Stomach (tissue), 9 donors: ENCODE data around the gene BRAF. TPM values are rescaled to one million over a fixed set of nuclear protein-coding genes. Genes with fewer than 3 reads are reported as not detected.

Experiments
- DNase-seq, 2 donors: peaks; one replicate each; pipeline versions ENCODE4 v3.0.0 to v3.0.0-alpha.2; 2013 to 2019
- H3K27ac ChIP-seq, 5 donors: fragments of 200-600 bp in 4 of 5; sonication (generic) in 4 of 5; one replicate each; pipeline ENCODE4 v1.5.1; 2013 to 2019; ENCODE audit warnings: mild to moderate bottlenecking in 1 of 5, moderate library complexity in 1 of 5
- H3K27me3 ChIP-seq, 3 donors: fragments of 200-600 bp; sonication (generic); one replicate each; pipeline ENCODE4 v1.5.1; 2017 to 2019; ENCODE audit warnings: mixed run types in 1 of 3
- H3K36me3 ChIP-seq, 4 donors: fragments of 200-600 bp; sonication (generic); 1 replicate in 3 of 4; 2 replicates in 1 of 4; pipeline ENCODE4 v1.5.1; 2016 to 2019
- H3K4me1 ChIP-seq, 4 donors: fragments of 200-600 bp; sonication (generic); one replicate each; pipeline ENCODE4 v1.5.1; 2016 to 2019
- H3K4me3 ChIP-seq, 4 donors: fragments of 200-600 bp; sonication (generic) in 3 of 4; one replicate each; pipeline ENCODE4 v1.5.1; 2016 to 2019; ENCODE audit warnings: mild to moderate bottlenecking in 1 of 4
- H3K9me3 ChIP-seq, 4 donors: fragments of 200-600 bp; sonication (generic); one replicate each; pipeline ENCODE4 v1.5.1; 2016 to 2019
- EP300 ChIP-seq: sonication (generic); formaldehyde crosslinking; IDR thresholded peaks from one replicate; pipeline ENCODE4 v1.6.1; 2017; ENCODE audit warnings: antibody characterized with exemption
- POLR2A ChIP-seq, 4 donors: fragments of 450-650 bp; IDR thresholded peaks; one replicate each; pipeline ENCODE4 v1.6.1; 2016; ENCODE audit warnings: antibody characterized with exemption in 4 of 4, control low read depth in 2 of 4, mild to moderate bottlenecking in 1 of 4, moderate library complexity in 1 of 4
- POLR2AphosphoS5 ChIP-seq, 3 donors: sonication (generic); formaldehyde crosslinking; IDR thresholded peaks; one replicate each; pipeline ENCODE4 v1.6.1; 2016; ENCODE audit warnings: antibody characterized with exemption in 3 of 3
- WGBS, 5 donors: extraction: QIAGEN DNeasy Blood & Tissue Kit in 3 of 5; methylation state at CpG; one replicate each; pipeline versions ENCODE4 v1.1.5 to v1.1.7; 2013 to 2018; 5-methylcytosine and 5-hydroxymethylcytosine counted together
- intact Hi-C: fragments of 100-400 bp; cut with DNase I; formaldehyde crosslinking; loops from one replicate; pipeline ENCODE4 v1.15.1; 2023; ENCODE audit warnings: low total_unique reads
- polyA plus RNA-seq, 3 donors: library from polyadenylated mRNA; stranded (reverse); fragments of 200-250 nt; gene quantifications; one replicate each; pipeline ENCODE4 v1.2.3, GENCODE V29; 2013
- total RNA-seq, 5 donors: library from RNA; depleted of rRNA; stranded (reverse); fragments of >200 nt; gene quantifications; one replicate each; pipeline versions ENCODE4 v1.1.0 to v1.2.3, GENCODE V29; 2014 to 2016
- TF ChIP-seq, protein P1 (sequence below), 7 experiments: fragments of 450-650 bp in 4 of 7; fragments of 200-600 bp in 3 of 7; sonication (generic) in 3 of 7; IDR thresholded peaks; one replicate each; pipeline ENCODE4 v1.5.1; 2016 to 2019; ENCODE audit warnings: antibody characterized with exemption in 7 of 7, control low read depth in 2 of 7, mild to moderate bottlenecking in 1 of 7
- donor health status: healthy with polysubstance abuse.
- donor health status: Bipolar disorder and iron deficiency.
- donor health status: healthy.

BRAF gene
- total and polyA plus RNA-seq, 8 donors: 3.9 to 105 (median 33.3) TPM

DNA sequence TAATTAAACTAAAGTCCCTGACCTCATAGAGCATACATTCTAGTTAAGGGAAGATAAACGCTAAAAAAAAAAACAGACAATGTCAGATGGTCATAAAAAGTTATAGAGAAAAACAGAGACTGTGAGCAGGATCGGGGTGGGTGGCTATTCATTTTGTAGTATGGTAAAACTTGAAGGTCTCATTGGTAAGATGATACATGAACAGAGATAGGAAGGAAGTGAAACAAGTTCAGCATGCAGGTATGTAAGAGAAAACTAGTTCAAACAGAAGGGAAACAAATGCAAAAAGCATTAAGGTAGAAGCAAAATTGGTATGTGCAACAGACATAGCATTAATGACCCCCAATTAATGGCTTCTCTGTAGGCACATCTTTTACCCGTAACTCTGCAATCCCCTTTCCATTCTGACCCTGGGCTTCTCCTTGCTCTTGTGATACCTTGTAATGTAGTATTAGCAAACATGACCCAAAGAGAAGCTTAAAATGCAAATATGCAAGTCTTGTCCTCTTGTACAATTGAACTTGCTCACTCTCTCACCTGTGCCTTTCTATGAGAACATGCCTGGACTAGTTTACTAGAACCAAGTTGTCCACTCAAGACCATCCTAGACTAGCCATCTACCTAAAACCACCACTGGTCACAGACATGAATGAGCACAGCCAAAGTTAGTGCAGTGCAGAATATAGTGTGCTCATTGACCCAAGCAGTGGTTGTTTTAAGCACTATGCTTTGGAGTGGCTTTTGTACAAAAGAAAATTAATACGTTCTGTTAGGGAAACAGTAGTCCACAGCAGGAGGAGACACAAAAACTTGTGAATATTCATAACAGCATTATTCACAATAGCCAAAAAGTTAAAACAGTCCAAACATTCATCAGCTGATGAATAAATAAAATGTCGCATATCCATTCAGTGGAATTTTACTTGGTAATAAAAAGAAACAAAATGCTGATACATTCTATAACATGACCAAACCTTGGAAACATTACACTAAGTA, 57.0 kb downstream of the BRAF start:
- peaks cover 0 to 24% (median 14%) of the 10 kb centered on the region in 4 donors for H3K4me1 ChIP-seq
- no peak for TF ChIP-seq POLR2AphosphoS5 (IDR thresholded peaks at IDR 0.05)
- no peak for TF ChIP-seq POLR2A (IDR thresholded peaks at IDR 0.05)
- TF ChIP-seq, protein P1, sequence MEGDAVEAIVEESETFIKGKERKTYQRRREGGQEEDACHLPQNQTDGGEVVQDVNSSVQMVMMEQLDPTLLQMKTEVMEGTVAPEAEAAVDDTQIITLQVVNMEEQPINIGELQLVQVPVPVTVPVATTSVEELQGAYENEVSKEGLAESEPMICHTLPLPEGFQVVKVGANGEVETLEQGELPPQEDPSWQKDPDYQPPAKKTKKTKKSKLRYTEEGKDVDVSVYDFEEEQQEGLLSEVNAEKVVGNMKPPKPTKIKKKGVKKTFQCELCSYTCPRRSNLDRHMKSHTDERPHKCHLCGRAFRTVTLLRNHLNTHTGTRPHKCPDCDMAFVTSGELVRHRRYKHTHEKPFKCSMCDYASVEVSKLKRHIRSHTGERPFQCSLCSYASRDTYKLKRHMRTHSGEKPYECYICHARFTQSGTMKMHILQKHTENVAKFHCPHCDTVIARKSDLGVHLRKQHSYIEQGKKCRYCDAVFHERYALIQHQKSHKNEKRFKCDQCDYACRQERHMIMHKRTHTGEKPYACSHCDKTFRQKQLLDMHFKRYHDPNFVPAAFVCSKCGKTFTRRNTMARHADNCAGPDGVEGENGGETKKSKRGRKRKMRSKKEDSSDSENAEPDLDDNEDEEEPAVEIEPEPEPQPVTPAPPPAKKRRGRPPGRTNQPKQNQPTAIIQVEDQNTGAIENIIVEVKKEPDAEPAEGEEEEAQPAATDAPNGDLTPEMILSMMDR (IDR thresholded peaks at IDR 0.05): no peak
- TF ChIP-seq EP300: no peak
- intact Hi-C loops: no loop called here
- no peak overlapping the region for H3K4me3 ChIP-seq
- H3K9me3 ChIP-seq: no peaks in the 10 kb centered on the region
- WGBS, 5 donors: 89 to 96% (median 94%) methylated on average over 5 of the region's 5 CpGs
- H3K36me3 ChIP-seq: peaks cover 0 to 3% (median 0%) of the 10 kb centered on the region in 4 donors
- H3K27ac ChIP-seq: no peak overlapping the region
- no peaks in the 10 kb centered on the region for H3K27me3 ChIP-seq
- DNase-seq: no peak

DNA sequence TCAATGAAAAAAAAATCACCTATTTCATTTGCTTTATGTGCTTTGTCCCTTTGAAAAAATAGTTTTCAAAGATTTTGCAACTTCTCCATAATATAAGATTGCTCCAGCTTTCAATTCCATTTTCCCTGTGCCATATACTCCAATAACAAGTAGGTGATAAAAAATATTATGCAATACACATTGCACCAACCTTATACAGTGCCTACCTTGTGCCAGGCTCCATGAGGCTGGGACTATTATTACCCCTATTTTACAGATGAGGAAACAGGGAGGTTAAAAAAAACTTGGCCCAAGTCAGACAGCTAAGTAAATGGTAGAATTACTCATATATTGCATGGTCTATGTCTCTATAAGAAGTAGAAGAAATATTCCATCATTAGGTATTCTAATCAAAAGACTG, 57.8 kb downstream of the BRAF start:
- Histone ChIP-seq H3K36me3 (peaks cover 0 to 3% (median 0%) of the 10 kb centered on the region in 4 donors), H3K9me3 (no peaks in the 10 kb centered on the region), H3K4me1 (peaks cover 0 to 26% (median 14%) of the 10 kb centered on the region in 4 donors), H3K4me3 (no peak overlapping the region), H3K27ac (no peak overlapping the region), H3K27me3 (no peaks in the 10 kb centered on the region)
- intact Hi-C loops: no loop called here
- no peak for DNase-seq
- TF ChIP-seq EP300 (no peak), POLR2A (IDR thresholded peaks at IDR 0.05) (no peak), POLR2AphosphoS5 (IDR thresholded peaks at IDR 0.05) (no peak)
- TF ChIP-seq, protein P1 (IDR thresholded peaks at IDR 0.05): no peak

DNA sequence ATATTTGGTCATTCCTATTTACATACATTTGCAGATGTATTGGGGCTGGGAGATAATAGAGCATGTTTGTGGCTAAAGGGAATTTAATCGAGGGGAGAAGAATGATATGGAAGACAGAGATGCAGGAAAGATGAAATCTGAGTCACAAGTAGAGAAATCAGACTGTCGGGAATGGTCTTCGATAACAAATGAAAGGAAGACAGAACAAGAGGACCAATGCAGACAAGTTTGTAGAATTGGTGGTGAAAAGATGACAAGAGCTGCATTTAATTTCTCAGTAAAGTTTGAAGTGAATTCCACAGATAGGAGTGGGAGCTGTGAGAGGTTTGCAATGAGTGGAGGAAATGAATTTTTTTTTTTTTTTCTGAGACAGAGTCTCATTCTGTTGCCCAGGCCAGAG, 60.0 kb downstream of the BRAF start:
- Histone ChIP-seq H3K36me3 (peaks cover 0 to 3% (median 0%) of the 10 kb centered on the region in 4 donors), H3K27ac (no peak overlapping the region), H3K27me3 (no peaks in the 10 kb centered on the region), H3K4me3 (no peak overlapping the region), H3K4me1 (peaks cover 0 to 23% (median 4%) of the 10 kb centered on the region in 4 donors), H3K9me3 (no peaks in the 10 kb centered on the region)
- WGBS, 5 donors: 91 to 97% (median 97%) methylated on average over 3 of the region's 3 CpGs
- TF ChIP-seq EP300: no peak
- intact Hi-C loops: no loop called here
- DNase-seq: no peak

DNA sequence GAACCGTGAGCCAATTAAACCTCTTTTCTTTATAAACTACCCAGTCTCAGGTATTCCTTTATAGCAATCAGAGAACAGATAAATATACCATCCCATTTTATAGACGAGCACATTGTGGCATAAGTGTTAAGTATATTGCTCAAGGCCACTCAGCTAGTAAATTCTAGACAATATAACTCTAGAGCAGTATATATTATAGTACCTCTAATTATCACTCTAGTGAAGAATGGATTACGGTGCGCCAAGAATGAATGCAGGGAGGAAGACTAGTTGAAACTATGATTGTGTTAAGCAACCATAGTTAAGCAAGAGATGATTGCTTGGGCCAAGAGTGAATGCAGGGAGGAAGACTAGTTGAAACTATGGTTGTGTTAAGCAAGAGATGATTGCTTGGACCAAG, 60.9 kb downstream of the BRAF start:
- peaks cover 0 to 3% (median 0%) of the 10 kb centered on the region in 4 donors for H3K36me3 ChIP-seq
- 94 to 98% (median 96%) methylated on average over 4 of the region's 4 CpGs for WGBS, 5 donors
- TF ChIP-seq, protein P1 (IDR thresholded peaks at IDR 0.05): no peak
- TF ChIP-seq EP300 (no peak), POLR2AphosphoS5 (IDR thresholded peaks at IDR 0.05) (no peak), POLR2A (IDR thresholded peaks at IDR 0.05) (no peak)
- no peak overlapping the region for H3K4me3 ChIP-seq
- intact Hi-C loops: no loop called here
- DNase-seq: no peak
- H3K27me3 ChIP-seq: no peaks in the 10 kb centered on the region
- H3K4me1 ChIP-seq: peaks cover 0 to 17% (median 6%) of the 10 kb centered on the region in 4 donors
- H3K27ac ChIP-seq: no peak overlapping the region
- H3K9me3 ChIP-seq: no peaks in the 10 kb centered on the region
